OCI-LY1 (cell line): ENCODE measurements around the gene GBE1.
"Not testable (repeated sequence)": the region's sequence is repeated elsewhere in the genome, so short reads cannot be mapped to it uniquely, and the experiment has no call there.

Experiments
- EZH2 ChIP-seq: fragments of 200-600 bp; sonication (generic), shearing (Covaris generic); IDR thresholded peaks from 2 replicates; pipeline ENCODE4 v1.8.0; 2017; ENCODE audit warnings: borderline replicate concordance, mixed run types, mild to moderate bottlenecking, antibody characterized with exemption, low read length, moderate library complexity, mixed read lengths
- TF ChIP-seq, protein P1 (sequence below): fragments of 200-600 bp; sonication (generic), shearing (Covaris generic); IDR thresholded peaks from 2 replicates; pipeline ENCODE4 v1.5.1; 2017; ENCODE audit warnings: mild to moderate bottlenecking, antibody characterized with exemption, low read length, moderate library complexity, mixed read lengths

DNA sequence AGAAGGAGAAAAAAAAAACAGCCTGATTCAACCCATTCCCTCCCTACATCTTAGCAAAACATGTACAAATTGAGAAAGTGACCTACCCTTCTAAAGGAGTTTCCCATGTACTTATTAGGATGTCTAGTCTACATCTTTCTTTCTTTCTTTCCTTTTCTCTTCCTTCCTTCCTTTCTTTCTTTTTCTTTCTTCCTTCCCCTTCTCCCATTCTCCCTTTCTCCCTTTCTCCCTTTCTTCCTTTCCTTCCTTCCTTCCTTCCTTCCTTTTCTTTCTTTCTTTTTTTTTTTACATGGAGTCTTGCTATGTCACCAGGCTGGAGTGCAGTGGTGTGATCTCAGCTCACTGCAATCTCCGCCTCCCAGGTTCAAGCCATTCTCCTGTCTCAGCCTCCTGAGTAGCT, 269.0 kb downstream of the GBE1 start:
- TF ChIP-seq, protein P1, sequence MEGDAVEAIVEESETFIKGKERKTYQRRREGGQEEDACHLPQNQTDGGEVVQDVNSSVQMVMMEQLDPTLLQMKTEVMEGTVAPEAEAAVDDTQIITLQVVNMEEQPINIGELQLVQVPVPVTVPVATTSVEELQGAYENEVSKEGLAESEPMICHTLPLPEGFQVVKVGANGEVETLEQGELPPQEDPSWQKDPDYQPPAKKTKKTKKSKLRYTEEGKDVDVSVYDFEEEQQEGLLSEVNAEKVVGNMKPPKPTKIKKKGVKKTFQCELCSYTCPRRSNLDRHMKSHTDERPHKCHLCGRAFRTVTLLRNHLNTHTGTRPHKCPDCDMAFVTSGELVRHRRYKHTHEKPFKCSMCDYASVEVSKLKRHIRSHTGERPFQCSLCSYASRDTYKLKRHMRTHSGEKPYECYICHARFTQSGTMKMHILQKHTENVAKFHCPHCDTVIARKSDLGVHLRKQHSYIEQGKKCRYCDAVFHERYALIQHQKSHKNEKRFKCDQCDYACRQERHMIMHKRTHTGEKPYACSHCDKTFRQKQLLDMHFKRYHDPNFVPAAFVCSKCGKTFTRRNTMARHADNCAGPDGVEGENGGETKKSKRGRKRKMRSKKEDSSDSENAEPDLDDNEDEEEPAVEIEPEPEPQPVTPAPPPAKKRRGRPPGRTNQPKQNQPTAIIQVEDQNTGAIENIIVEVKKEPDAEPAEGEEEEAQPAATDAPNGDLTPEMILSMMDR = not testable (repeated sequence)
- TF ChIP-seq EZH2 = not testable (repeated sequence)
